ENCODE data around the gene FANK1.

The FANK1 gene

DNA sequence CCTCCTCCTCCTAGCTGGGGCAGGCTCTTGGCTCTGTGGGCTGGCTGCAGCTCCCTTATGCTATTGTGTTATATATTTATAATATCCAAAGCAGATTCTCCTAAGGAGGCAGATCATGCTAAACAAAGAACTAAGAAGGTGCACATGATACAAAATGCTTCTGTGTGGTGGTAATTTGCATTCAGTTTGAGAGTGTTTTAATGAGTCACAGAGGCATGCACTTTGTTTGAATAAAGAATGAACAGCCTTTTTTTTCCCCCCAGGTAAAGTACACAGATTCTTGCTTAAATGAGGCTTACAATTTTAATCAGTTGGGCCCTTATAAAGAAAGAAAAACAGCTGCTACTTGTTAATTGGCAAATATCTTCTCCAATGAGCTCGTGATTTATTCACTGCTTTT, 95.0 kb downstream of the FANK1 start:
- DNase-seq, result no peak

DNA sequence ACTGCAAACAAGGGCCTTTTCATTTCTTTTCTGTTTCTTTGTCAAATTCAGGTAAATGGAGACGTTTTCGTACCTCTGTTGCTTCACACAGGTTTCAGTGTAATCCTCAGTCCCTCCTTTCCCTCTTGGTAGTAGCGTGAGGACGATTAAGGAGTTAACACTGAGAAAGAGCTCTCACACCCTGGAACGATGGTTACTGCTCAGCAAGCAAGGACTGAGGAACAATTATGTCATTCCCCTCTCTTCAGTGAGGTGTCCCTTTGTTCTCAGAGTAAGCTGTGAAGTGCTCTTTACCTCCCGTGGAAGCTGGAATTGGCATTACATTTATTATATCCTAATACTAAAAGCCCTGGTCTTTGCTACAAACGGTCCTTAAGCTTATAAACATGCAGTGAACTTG, 95.9 kb downstream of the FANK1 start:
- DNase-seq, result no peak

DNA sequence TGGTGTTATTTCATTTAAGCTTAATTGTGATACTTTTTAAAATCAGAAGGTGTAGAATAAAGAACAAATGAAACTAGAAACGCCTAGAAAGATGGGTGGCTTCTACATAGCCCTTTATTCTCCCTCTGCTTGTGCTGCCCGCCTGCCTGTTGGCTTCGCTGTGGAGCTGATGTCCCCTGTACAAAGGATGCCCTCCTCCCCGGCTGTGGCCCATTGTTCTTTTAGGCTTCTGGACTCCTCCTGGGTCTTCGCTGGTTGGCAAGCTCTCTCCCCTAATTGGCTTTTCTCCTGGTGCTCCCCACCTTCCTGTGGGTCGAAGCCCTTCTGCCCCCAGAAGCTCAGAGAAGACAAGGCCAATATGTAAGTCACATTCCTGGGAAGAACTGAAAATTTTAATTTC, 98.2 kb downstream of the FANK1 start:
- no peak for DNase-seq

DNA sequence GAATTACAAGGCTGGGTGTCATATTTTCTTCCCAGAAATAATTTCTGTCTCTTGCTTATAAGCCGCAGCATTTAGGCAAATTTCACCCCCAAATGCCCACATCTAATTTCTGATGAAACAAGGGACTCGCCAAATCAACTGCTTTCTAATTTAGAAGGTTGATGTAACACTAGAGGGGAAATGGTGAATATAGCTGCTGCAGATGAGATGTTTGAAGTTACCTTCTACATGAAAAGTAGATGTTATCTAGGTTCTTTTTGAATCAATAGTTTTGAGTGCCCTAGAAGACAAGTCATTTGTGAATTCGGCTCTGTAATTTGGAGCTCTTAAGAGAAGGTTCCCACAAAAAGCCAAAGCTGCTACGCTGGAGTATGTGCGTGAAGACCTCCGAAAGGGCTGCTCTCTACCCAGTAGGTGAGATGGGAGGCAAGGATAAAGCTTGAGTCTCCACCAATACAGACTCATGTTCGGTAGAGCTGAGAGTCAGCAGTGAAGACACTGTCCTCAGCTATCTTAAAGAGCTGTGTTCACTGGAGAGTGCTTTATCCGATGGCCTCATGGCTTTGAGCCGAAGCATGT, 99.5 kb downstream of the FANK1 start:
- no peak for DNase-seq

DNA sequence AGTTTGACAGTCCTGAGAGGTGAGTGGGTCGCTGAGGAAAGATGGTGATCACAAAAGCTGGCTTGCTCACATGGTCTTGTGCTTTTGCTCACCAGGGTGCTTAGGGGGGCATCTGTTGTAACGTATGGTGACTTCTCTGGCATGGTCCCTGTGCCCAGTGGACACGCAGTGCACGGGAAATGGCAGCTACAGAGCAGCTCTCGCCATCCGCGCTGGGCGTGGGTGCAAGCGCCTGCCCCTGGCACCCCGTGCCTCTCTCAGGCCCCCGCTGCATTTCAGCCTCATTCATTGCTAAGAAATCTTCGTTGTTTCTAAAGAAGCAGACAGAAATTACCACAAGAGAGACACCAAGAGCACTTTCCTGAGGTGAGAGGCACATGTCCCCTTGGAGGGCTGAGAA, 101.2 kb downstream of the FANK1 start:
- DNase-seq, result no peak

DNA sequence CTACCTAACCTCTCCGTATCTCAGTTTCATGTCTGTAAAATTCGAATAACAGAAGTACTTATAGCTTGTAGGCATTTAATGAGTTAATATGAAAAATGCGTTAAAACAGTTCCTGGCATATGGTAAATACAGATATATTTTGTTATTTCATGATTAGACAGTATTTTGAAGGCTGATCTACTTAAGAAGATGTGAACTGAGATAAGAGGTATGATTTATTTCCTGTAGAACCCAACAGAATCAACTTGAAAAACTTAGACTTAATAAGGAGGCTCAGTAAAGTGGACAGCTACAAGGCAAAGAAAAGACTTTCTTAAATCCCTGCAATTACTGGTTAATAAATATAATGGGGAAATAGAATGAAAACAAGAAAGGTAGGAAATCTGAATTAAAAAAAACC, 103.3 kb downstream of the FANK1 start:
- DNase-seq, result no peak

DNA sequence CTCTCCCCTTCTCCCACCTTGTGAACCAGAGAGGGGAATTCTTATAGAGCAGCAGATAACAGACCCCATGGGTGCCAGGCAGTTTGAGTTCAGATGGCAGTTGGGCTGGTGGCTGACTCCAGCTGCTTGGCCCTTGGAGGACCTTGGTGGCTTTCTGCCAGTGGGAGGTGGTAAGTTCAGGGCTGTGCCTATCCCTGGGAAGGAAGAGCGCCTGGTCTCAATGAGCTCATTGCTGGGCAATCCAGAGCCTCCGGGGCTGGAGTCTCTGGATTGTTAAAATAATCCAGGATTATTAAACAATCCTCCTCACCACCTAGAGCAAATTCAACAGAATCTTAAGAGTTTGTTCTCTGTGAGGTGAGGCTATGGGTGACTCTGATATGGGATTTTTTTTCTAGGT, 105.2 kb downstream of the FANK1 start:
- DNase-seq, result no peak

DNA sequence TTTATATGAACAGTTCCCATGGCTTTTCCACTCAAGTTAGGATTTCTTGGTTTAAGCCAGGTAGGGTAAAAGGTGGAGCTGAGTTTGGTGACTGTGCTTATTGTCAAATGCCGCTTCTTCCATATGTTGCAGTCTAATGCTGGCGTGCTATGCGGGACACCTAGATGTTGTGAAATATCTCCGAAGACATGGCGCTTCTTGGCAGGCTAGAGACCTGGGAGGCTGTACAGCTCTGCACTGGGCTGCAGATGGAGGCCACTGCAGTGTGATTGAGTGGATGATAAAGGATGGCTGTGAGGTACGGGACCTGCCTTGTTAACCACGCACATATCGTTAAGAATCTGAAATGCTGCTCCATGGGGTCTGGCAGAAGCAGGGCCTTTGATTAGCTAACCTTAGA, 108.4 kb downstream of the FANK1 start:
- no peak for DNase-seq

DNA sequence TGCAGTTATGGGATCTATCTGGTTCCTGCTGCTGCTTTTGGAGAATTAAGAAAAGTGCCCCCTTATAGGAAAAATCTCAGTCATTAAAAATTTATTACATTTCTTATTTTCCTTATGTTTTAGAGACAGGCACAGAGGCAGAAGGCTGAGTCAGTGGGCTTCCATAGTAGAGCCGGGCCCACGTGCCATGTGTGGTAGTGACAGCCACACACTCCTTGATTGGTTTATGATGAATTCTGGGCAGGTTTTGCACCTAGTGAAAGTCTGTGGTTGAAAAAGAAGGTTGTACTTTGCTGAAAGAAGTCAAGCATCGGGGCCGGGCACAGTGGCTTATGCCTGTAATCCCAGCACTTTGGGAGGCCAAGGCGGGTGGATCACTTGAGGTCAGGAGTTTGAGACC, 109.9 kb downstream of the FANK1 start:
- no peak for DNase-seq

DNA sequence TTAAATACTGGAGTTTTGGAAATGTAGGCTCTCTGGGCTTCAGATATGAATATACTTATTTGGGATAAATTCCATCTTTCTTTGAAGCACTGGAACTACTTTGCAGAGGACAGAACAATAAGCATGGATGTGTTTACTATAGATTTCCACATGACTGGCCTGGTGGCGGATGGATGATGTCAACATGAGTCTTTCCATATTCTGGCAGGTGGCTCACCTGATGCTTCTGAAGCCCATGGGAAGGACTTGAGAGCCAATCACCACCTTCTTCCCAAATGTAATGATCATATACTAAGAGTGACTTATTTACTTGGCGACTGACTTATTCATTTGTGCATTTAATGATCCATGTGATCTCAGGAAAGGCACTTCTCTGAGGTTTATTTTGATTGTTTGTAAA, 110.5 kb downstream of the FANK1 start:
- no peak for DNase-seq

DNA sequence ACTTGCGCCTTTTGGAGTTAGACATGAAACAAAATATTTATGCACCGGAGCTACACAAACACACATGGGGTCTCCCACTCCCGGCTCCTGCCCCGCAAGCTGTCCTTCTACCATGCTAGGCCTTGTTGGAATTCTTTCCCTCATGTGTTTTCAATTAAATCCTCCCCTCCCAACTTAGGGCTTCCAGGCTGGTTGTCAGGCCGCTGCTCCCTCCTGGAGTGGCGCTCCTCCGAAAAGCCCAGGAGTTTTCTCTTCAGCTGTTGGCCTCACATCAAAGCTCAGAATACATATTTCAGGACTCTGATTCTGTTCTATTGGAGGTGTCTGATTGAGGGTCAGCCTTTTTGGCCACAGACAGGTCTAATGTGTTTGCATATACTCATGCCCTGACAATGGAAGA, 113.3 kb downstream of the FANK1 start:
- DNase-seq, result no peak

DNA sequence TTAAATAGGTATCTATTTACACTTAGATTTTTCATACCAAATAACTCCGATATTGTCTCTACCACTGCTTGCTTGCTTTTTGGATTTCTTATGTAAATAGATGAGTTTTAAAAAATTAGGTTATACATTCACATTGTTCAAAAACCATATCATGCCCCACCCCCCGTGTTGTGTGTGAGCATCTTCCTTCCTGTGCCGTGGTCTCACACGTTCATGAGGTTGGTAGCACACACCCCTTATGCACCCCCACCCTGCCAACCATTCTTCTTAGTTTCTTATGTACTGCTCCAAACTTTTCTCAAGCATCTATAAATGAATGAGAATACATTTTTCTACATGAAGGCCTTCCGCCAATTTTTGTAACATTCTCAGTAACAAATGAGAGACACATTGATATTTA, 115.6 kb downstream of the FANK1 start:
- peak; percentile 18 for DNase-seq

DNA sequence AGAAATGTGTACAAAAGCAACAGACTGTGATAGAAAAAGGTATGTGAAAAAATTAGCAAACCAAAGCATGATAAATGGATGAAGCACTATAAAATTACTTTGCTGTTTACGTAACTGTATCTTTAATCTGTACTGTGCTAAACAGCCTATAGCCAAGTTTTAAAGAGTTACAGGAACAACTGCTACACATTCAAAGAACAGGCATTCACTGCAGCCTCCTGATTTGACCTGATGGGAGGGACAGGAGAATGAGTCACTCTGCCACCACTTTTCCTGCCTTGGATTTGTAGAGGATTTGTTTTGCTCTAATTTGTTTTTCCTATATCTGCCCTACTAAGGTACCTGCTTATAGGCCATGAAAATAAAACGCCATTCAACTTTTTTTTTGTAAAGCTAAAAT, 116.1 kb downstream of the FANK1 start:
- no peak for DNase-seq

DNA sequence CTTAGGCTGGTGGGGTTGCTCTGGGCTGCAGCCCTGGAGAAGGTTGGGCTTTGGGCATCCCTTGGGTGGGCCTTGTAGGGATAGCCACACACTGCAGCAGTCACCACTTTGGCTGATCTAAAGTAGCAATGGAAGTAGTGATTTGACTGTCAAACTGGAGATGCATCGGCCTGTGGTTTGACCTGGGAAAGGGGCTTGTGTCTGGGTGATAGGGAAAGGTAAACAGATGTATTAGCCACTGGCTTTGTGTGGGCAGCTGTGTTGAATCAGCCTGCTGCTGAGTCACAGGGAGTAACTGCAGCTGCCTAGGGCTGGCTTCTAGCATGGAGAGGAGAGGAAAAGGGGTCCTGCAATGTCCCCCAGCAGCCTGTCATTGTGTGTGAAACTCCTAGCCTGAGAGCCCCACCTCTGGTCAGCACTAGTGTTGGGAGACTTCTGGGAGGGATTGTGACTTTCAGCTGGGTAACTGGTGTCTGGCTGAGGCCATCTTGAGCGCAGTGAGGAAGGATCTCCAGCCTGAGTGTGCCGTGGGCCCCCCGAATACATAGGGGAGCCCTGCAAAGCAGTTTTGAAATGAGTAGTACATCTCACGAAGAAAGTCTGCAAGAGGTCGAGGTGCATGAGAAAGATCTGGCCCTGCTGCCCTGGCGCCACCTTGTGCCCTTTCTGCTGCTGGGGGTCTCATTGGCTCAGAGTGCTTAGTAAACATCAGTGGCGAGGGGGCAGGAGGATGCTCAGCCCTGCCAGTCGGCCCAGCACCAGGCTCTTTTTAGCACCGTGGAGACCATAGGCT, 117.3 kb downstream of the FANK1 start:
- DNase-seq, result no peak

DNA sequence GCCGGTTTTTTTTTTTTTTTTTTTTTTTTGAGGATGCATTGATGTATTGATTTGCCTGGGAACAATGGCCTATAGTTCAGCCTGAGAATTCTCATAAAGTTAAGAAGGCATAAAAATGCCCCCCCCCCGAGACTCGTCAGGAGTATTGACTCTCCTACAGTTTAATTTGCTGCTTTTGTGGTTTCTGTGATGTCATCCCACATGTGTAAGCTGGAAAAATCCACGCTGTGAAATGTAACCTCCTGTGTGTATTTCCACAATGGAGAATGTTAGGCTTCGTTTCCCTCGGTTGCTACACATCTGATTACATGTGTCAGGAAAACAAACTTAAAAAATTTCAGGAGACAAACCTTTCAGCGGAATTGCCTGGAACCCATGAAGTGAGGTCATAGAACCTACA, 117.9 kb downstream of the FANK1 start:
- no peak for DNase-seq

DNA sequence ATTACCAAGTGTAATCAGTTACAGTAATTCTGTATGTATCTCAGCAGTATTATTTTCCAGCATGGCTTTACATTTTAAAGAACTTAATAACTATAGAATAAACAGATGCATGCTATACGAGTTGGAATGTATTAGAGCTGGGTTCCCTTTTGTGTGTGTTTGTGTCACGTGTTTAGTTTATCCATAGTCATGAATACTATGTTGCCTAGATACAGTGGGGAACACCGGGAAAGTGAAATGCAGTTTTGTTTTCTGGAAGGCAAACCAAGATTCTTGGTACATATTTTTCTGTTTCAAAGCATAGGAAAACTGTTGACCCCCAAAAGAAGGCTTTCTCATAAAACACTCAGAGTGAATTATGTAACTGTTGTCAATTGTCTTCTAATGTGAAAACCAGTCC, 119.0 kb downstream of the FANK1 start:
- no peak for DNase-seq

DNA sequence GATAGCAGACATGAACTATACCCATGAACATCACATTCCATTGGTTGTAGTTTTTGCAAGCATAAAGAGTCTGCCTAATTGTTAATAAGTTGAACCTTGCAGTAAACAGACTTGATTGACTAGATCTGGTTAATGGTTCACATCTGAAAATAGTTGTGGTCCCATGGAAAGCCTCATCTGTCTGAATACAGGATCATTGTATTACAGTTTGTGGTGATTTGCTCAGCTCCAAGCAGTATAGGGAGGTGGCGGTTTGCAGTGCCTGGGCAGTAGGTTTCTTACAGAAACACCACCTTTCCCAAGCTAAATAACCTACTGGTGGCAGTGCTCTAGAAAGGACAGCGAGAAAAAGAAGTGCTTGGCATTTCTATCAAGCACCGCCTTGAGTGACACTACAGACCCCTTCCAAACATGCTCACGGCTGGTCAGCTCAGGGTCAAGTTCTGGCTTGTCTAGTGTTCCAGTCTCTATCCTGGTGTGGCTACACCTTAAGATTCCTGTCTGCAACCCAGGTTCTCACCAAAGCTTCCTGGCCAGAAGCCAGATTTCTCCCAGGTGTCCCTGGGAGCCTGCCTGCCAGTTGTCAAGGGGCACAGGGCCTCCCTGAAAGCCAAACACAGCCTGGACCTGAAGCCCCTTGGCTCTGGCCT, 119.9 kb downstream of the FANK1 start:
- no peak for DNase-seq

DNA sequence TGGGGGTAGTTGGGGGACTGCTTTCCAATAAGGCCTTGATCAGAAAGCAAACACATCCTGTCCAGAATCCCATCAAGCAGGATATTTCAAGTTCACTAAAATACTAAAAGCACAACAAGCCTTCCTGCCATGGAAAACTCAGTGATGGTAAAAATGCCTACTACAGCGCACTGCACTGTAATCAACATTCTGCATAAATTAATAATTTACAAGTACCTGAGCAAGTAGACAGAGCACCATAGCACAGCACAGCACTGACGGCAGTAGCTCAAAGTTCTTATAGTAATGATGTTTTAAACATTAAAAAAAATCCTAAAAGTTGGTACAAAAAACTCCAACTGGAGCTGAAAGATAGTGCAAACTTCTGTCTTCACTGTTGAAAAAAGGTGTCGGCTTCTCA, 120.5 kb downstream of the FANK1 start:
- no peak for DNase-seq

DNA sequence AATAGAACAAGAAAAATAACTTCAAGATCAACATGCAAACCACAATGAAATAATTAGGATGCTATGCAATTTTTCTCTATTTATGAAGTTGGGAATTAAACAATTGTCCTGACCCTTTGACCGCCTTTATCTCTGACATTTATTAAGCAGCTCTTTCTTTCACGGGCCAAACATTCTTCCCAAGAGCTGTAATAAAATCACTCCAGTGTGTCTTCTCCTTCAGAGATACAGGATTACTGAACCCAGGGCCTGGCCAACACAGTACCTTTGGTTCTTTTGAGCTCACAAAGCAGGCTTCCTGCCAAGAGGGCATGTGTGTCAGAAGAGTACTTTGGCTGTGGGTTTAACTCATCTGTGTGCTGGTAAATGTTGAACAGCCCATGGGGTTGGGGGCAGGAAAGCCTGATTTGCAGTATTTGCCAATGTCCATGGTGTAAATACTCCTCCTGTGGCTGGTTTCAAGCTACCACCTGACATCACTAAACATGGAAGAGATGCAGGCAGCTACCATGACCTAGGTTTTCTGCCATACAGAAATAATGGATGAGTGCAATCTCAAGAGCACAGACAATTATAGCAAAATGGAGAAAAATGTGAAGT, 121.7 kb downstream of the FANK1 start:
- DNase-seq, result no peak

DNA sequence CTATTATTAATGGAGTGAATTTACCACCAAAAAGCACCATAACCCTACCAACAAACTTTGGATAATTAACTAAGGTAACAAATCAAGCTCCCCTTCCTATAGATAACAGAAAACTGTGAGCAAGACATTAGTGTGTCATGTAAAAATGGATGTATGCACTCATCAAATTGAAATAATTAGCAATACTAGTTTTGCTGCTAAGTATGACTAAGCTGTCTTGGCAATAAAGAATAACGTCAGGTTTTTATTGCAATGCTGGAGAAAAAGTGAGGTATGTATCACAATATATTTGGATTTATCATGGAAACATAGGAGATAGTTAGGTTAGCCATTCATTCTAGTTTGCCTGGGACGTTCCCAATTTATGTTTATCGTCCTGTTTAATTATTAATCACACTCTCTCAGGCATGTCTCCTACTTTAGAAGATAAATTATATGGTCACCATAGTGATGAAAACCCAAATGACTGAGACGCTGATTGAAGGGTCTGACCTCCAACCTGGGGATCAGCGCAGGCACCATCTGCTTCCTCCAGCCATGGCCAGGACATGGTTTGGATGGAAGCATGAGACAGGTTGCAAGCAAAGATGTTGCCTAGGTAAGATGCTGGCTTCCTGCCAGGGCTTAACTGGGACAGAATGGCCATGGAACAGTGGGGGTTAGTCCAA, 125.6 kb downstream of the FANK1 start:
- no peak for DNase-seq

DNA sequence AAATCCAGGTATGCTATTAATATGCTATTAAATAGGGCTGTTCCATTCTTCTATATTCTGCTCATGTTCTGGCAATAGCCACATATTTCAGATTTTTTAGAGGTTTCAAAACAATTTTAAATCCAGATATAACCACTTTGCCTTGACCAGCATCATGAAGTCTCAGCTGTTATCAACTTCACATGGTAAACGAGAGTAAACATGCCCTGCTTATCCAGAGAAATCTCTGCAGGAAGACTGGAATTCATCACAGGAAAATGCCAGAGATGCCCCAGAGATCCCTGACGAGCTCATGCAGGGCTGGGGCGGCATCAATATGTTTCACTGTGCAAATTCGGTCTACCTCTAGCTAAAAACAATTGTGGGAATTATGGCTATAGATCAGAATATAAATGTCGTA, 126.5 kb downstream of the FANK1 start:
- no peak for DNase-seq

DNA sequence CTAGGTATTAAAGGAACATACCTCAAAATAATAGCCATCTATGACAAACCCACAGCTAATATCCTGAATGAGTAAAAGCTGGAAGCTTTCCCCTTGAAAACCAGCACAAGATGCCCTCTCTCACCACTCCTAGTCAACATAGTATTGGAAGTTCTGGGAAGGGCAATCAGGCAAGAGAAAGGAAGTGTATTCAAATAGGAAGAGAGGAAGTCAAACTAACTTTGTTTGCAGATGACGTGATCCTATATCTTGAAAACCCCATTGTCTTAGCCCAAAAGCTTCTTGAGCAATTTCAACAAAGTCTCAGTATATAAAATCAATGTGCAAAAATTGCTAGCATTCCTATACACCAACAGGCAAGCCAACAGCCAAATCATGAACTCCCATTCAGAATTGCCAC, 131.3 kb downstream of the FANK1 start:
- no peak for DNase-seq

DNA sequence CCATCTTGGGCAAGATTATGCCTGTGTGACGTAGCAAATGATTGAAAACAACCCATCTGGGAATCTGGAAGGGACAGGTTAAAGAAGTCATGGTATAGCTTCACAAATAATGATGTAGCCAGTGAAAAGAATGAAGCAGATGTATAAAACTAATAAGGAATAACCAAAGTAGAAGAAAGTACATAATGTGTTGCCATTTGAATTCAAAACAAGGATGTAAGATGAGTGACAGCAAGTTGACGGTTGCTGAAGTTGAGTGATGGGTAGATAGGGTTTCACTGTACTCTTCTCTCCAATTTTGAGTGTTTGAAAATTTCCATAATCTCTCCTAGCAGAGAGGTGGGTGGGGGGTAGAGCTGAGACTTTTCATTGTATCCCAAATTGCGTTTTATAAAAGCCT, 133.6 kb downstream of the FANK1 start:
- DNase-seq, result no peak

DNA sequence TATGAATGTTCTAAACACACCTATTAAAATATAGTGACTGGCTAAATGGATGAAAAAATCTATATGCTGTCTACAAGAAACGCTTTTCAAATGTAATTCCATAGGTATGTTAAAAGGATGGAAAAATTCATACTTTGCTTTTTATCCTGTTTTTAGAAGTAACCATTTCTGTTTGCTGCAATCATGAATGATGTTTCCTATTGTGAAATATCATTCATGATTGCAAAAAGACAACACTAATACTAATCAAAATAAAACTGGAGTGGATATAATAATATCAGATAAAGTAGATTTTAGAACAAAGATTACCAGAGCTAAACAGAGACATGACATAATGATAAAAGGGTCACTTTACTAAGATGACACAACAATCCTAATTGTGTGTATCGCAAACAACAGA, 138.2 kb downstream of the FANK1 start:
- no peak for DNase-seq
